ENCODE measurements around the gene PLEKHA5.

Gene PLEKHA5

DNA sequence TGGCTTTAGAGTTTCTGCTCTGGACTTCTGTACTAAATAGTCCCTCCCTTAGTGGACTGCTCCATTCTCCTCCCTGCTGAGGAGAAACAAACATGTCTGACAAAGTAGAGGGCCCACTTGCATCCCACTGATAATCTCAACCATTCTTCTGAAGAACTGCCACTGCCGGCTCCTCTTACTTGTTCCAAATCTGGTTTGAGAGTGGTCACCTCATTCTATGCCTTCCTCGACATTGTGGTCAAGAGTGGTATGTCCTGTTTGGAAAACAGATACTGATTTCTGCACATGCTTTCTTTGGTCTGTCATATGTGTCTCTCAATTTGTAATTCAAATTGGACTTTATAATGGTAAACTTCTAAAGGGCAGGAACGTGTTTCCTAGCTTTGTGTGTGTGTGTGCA, 36.3 kb upstream of the PLEKHA5 start:
- in situ Hi-C loops (cut with MboI; ENCODE audit: low sequenced_read_pairs, unreplicated experiment) = no loop called here
- no peak for DNase-seq (ENCODE audit: low spot score)
- TF ChIP-seq, protein P1, sequence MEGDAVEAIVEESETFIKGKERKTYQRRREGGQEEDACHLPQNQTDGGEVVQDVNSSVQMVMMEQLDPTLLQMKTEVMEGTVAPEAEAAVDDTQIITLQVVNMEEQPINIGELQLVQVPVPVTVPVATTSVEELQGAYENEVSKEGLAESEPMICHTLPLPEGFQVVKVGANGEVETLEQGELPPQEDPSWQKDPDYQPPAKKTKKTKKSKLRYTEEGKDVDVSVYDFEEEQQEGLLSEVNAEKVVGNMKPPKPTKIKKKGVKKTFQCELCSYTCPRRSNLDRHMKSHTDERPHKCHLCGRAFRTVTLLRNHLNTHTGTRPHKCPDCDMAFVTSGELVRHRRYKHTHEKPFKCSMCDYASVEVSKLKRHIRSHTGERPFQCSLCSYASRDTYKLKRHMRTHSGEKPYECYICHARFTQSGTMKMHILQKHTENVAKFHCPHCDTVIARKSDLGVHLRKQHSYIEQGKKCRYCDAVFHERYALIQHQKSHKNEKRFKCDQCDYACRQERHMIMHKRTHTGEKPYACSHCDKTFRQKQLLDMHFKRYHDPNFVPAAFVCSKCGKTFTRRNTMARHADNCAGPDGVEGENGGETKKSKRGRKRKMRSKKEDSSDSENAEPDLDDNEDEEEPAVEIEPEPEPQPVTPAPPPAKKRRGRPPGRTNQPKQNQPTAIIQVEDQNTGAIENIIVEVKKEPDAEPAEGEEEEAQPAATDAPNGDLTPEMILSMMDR (IDR thresholded peaks at IDR 0.05; ENCODE audit: borderline replicate concordance, control extremely low read depth, extremely low read depth, insufficient read depth, missing control alignments) = no peak

DNA sequence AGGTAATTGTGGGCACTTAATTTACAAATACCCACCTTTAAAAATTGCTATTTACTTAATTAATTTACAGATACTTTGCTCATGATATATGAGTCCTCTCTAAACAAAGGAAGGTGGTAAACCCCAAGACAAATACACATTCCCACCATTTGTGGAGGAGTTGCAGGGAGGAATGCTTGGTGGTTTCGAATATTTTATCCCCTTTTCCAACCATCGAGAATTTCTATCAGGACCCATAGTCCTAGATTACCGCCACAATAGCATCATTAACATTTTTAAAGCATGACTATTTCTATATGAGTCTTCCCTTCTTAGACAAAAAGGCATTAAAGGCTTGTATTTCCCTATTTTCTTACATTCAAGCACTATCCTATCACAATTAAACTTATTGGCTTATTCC, 34.2 kb upstream of the PLEKHA5 start:
- DNase-seq (ENCODE audit: low spot score) = no peak
- TF ChIP-seq, protein P1 (IDR thresholded peaks at IDR 0.05; ENCODE audit: borderline replicate concordance, control extremely low read depth, extremely low read depth, insufficient read depth, missing control alignments) = no peak
- in situ Hi-C loops (cut with MboI; ENCODE audit: low sequenced_read_pairs, unreplicated experiment) = no loop called here

DNA sequence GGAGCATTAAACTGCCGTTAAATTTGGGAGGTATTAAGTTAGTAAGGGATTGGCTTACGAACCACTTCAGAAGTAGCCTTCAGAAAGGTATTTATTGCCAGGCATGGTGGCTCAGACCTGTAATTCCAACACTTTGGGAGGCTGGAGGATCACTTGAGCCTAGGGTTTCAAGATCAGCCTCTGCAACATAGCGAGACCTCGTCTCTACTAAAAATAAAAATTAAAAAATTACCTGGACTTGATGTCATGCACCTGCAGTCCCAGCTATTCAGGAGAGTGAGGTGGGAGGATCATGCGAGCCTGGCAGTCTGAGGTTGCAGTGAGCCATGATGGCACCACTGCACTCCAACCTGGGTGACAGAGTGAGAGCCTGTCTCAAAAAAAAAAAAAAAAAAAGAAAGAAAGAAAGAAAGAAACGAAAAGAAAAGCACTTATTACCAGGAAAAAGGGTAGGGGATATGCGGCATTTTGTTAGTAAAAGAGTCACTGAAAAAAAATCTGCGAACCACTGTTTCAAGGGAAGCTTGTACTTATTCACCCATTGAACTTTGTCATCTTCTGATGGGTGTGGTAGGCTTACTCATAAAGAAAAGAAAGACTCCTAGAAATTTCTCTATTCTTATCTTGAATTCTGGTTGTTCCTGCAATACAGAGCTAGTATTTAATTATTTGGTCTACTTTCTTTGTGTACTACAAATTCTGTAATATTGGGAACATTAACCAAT, 33.6 kb upstream of the PLEKHA5 start:
- TF ChIP-seq, protein P1 (IDR thresholded peaks at IDR 0.05; ENCODE audit: borderline replicate concordance, control extremely low read depth, extremely low read depth, insufficient read depth, missing control alignments) = no peak
- DNase-seq (ENCODE audit: low spot score) = no peak
- in situ Hi-C loops (cut with MboI; ENCODE audit: low sequenced_read_pairs, unreplicated experiment) = no loop called here

DNA sequence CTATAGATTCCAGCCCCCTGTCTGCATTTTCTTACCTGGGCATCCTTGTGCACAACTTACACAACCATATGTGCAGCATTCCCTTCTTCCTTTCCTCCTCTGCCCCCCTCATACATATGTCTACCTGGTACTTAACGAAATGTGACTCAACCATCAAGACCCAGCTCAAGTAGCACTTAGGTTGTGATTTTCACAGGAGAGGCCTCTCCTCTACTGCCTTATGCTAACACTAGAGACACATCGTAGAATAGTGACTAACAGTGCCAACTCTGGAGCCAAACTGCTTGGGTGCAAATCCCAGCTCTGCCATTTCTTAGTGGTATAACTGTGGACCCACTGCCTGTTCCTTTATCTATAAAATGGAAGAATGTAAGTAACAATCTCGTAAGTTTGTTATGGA, 24.1 kb upstream of the PLEKHA5 start:
- DNase-seq (ENCODE audit: low spot score) = no peak
- TF ChIP-seq, protein P1 (IDR thresholded peaks at IDR 0.05; ENCODE audit: borderline replicate concordance, control extremely low read depth, extremely low read depth, insufficient read depth, missing control alignments) = no peak

DNA sequence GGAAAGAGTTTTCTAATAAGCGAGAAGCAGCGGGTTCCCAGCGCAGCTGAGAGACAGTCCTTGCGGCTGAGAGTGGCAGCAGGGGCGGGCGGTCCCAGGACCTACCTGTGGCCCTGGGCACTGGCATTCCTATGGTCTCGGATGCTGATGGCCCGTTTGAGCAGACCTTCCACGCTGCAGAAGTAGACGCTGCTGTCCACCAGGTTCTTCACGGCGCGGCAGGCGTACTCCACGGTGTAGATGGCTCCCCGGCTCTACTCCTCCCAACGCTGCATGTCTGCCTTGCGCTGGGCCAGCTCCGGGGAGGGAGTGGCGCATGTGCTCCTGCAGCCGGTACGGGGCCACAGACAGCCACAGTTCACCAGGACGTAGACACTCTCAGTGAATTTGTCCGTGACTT, 21.8 kb upstream of the PLEKHA5 start:
- DNase-seq (ENCODE audit: low spot score) = no peak
- TF ChIP-seq, protein P1 (IDR thresholded peaks at IDR 0.05; ENCODE audit: borderline replicate concordance, control extremely low read depth, extremely low read depth, insufficient read depth, missing control alignments) = no peak
- in situ Hi-C loops (cut with MboI; ENCODE audit: low sequenced_read_pairs, unreplicated experiment) = no loop called here

More for the DNA sequence above, 24.1 kb upstream of the PLEKHA5 start:
- in situ Hi-C loops (cut with MboI; ENCODE audit: low sequenced_read_pairs, unreplicated experiment) = no loop called here

DNA sequence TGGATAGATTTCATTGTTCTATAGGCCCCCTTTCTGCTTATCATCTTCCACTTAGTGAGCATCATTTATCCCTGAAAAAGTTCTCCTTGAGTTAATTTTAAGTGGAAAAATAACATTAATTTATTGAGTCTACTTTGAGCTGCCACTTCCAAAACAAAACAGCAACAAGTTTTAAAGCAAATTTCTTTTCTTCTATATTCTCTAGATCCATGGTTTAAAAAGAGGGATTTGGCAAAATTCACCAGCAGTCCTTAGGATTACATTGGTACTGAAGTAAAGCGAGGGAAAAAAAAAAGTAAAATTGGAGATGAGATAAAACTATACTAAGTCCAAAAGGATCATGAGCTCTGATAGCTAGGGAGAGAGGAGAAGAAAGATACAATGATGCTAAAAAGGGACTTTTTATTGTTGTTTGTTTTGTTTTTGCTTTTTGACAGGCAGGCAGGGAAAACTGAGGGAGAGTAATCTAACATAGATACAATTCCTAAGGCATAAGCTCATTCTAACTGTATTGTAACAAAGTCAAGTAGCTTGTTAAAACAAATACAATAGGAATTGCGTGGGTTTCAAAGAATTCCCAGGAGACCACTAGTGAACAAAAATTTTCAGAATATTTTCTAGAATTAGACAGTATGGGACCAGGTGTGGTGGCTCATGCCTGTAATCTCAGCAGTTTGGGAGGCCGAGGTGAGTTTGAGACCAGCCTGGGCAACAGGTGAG, 19.2 kb upstream of the PLEKHA5 start:
- TF ChIP-seq, protein P1 (IDR thresholded peaks at IDR 0.05; ENCODE audit: borderline replicate concordance, control extremely low read depth, extremely low read depth, insufficient read depth, missing control alignments) = no peak
- DNase-seq (ENCODE audit: low spot score) = no peak
- in situ Hi-C loops (cut with MboI; ENCODE audit: low sequenced_read_pairs, unreplicated experiment) = no loop called here
